GM12878 (cell line): ENCODE data around the gene SMARCD2. TPM values are rescaled to one million over a fixed set of nuclear protein-coding genes. Genes with fewer than 3 reads are reported as not detected.

Source experiments
- ATAC-seq: fragments of 200-7000 bp; cut with Tn5 transposase; 3 replicates; pipeline ENCODE4 v1.9.1; 2020; ENCODE audit warnings: mild to moderate bottlenecking, moderate library complexity
- BruUV-seq: library from RNA; stranded (reverse); fragments of 400-500 nt; replicated peaks from 2 replicates; lab custom pipeline; 2021; lab: Mats Ljungman, UMichigan
- CTCF ChIA-PET: fragments of 300-600 bp; sonication (Branson Sonifier 250); formaldehyde crosslinking; extraction: SDS; loops from one replicate; lab custom pipeline; 2021; ENCODE audit warnings: inconsistent platforms; lab: Yijun Ruan, JAX
- POLR2A ChIA-PET: fragments of 350-600 bp; formaldehyde crosslinking; extraction: SDS; loops from one replicate; lab custom pipeline; 2021; ENCODE audit warnings: inconsistent platforms; lab: Charles Lee
- RAD21 ChIA-PET: fragments of 300-600 bp; sonication (Branson Sonifier 250); formaldehyde crosslinking; loops from one replicate; lab custom pipeline; 2023; ENCODE audit warnings: antibody characterized with exemption; ENCODE audit not compliant: unreplicated experiment; lab: Charles Lee
- SMC1A ChIA-PET: fragments of 300-600 bp; sonication (Branson Sonifier 250); formaldehyde crosslinking; loops from one replicate; lab custom pipeline; 2023; ENCODE audit not compliant: unreplicated experiment, uncharacterized antibody; lab: Charles Lee
- DNase-seq: peaks from one replicate; pipeline ENCODE4 v3.0.0-alpha.2; 2011; ENCODE audit warnings: low read depth, low spot score
- FAIRE-seq: peaks from 3 replicates; lab custom pipeline; 2011; peaks lifted over from hg19 to GRCh38; lab: Jason Lieb, UNC
- H2AFZ ChIP-seq: 2 replicates; pipeline ENCODE4 v1.6.0; 2011; ENCODE audit warnings: low read depth, low read length, control low read depth; ENCODE audit not compliant: control insufficient read depth
- H3K27ac ChIP-seq: 2 replicates; pipeline ENCODE4 v1.5.1; 2011; ENCODE audit warnings: control low read depth; ENCODE audit not compliant: control insufficient read depth, insufficient read depth
- H3K27me3 ChIP-seq, 2 experiments: replicated peaks in 1 of 2; 2 replicates each; pipeline versions ENCODE4 v1.6.0 to v1.6.1; 2011; ENCODE audit warnings: low read length in 1 of 2; ENCODE audit not compliant: control insufficient read depth in 2 of 2, insufficient read depth in 2 of 2
- H3K36me3 ChIP-seq, 2 experiments: 2 replicates each; pipeline ENCODE4 v1.5.1; 2011; ENCODE audit warnings: low read length in 1 of 2; ENCODE audit not compliant: control insufficient read depth in 2 of 2, insufficient read depth in 2 of 2
- H3K4me1 ChIP-seq: 2 replicates; pipeline ENCODE4 v1.6.1; 2011; ENCODE audit warnings: mild to moderate bottlenecking, low read length, moderate library complexity, mixed read lengths; ENCODE audit not compliant: control insufficient read depth, insufficient read depth
- H3K4me2 ChIP-seq: 2 replicates; pipeline ENCODE4 v1.6.0; 2011; ENCODE audit warnings: control low read depth; ENCODE audit not compliant: control insufficient read depth, insufficient read depth
- H3K4me3 ChIP-seq: fragments of 200-600 bp; sonication (generic); 2 replicates; pipeline ENCODE4 v1.5.1; 2016
- H3K79me2 ChIP-seq: 2 replicates; pipeline ENCODE4 v1.6.0; 2011; ENCODE audit warnings: low read length; ENCODE audit not compliant: control insufficient read depth, insufficient read depth
- H3K9ac ChIP-seq: 2 replicates; pipeline ENCODE4 v1.8.0; 2011; ENCODE audit warnings: low read length, control low read depth, mixed read lengths; ENCODE audit not compliant: control insufficient read depth, insufficient read depth
- H3K9me3 ChIP-seq: replicated peaks from 3 replicates; pipeline ENCODE4 v1.5.1; 2011; ENCODE audit warnings: mild to moderate bottlenecking, low read length; ENCODE audit not compliant: control insufficient read depth, insufficient read depth
- H4K20me1 ChIP-seq: 2 replicates; pipeline ENCODE4 v1.6.0; 2011; ENCODE audit not compliant: control insufficient read depth, insufficient read depth
- ASH2L ChIP-seq: fragments of 300-600, 200-600 bp; sonication (generic); IDR thresholded peaks from 2 replicates; pipeline ENCODE4 v1.6.1; 2017; ENCODE audit warnings: low read depth, mild to moderate bottlenecking, borderline replicate concordance
- E4F1 ChIP-seq: fragments of 450-650 bp; IDR thresholded peaks from 2 replicates; pipeline ENCODE4 v1.6.1; 2018; ENCODE audit warnings: borderline replicate concordance, mild to moderate bottlenecking; ENCODE audit not compliant: partially characterized antibody
- FOXK2 ChIP-seq: fragments of 450-650 bp; IDR thresholded peaks from 2 replicates; pipeline ENCODE4 v1.6.1; 2017; ENCODE audit warnings: mild to moderate bottlenecking, moderate library complexity
- NR2C1 ChIP-seq: fragments of 450-650 bp; IDR thresholded peaks from 2 replicates; pipeline ENCODE4 v1.6.1; 2017; ENCODE audit warnings: antibody characterized with exemption, mild to moderate bottlenecking, moderate library complexity
- SMARCA5 ChIP-seq: fragments of 450-650 bp; IDR thresholded peaks from 2 replicates; pipeline ENCODE4 v1.6.1; 2017; ENCODE audit warnings: mild to moderate bottlenecking
- TAF1 ChIP-seq: IDR thresholded peaks from 2 replicates; pipeline ENCODE4 v1.6.1; 2011; ENCODE audit warnings: mild to moderate bottlenecking, low read depth, low read length, borderline replicate concordance
- TBL1XR1 ChIP-seq: IDR thresholded peaks from 2 replicates; pipeline ENCODE4 v1.6.1; 2012; ENCODE audit warnings: low read depth, low read length, improper control_type of control experiment
- USF1 ChIP-seq: IDR thresholded peaks from 2 replicates; pipeline ENCODE4 v1.6.1; 2011; ENCODE audit warnings: borderline replicate concordance, low read depth, mild to moderate bottlenecking, moderate library complexity, mixed read lengths, low read length; ENCODE audit not compliant: insufficient read depth; ENCODE audit errors: extremely low read length
- ZBED1 ChIP-seq: IDR thresholded peaks from 2 replicates; pipeline ENCODE4 v1.6.1; 2016; ENCODE audit warnings: borderline replicate concordance
- ZNF592 ChIP-seq: fragments of 450-650 bp; IDR thresholded peaks from 2 replicates; pipeline ENCODE4 v1.6.1; 2017; ENCODE audit warnings: mild to moderate bottlenecking, moderate library complexity
- ZNF687 ChIP-seq: fragments of 450-650 bp; IDR thresholded peaks from 2 replicates; pipeline ENCODE4 v1.6.1; 2017; ENCODE audit warnings: mild to moderate bottlenecking, moderate library complexity
- whole genome bisulfite sequencing: methylation state at CpG from one replicate; pipeline ENCODE4 v1.1.6; 2016; ENCODE audit warnings: low lambda C conversion rate; ENCODE audit not compliant: insufficient replicate concordance, insufficient coverage; ENCODE audit errors: missing lambda C conversion rate; 5-methylcytosine and 5-hydroxymethylcytosine counted together
- in situ Hi-C: fragments of 300-500 bp; cut with MboI; formaldehyde crosslinking; loops from 9 replicates; pipeline ENCODE4 v1.14.3; 2018; ENCODE audit warnings: mixed read lengths
- intact Hi-C: fragments of 100-400 bp; cut with micrococcal nuclease; formaldehyde crosslinking; loops from one replicate; pipeline ENCODE4 v1.14.2; 2022; ENCODE audit not compliant: unreplicated experiment
- polyA plus RNA-seq, 11 experiments: library from polyadenylated mRNA; depleted of rRNA in 4 of 11; unstranded in 6 of 11; stranded (reverse) in 5 of 11; fragments of >200 nt; fragmentation: Nextera tagmentation in 4 of 11; fragmentation: Illumina TruSeq in 1 of 11; extraction: Ambion mirVana in 4 of 11; extraction: Trizol in 1 of 11; gene quantifications; 1 replicate in 1 of 11; 2 replicates in 10 of 11; pipeline versions ENCODE4 v1.2.1 to v1.2.3, GENCODE V29; 2011 to 2016; ENCODE audit warnings: inconsistent platforms in 2 of 11, missing spikeins in 2 of 11, low read depth in 1 of 11
- total RNA-seq, 4 experiments: library from RNA; depleted of rRNA in 3 of 4; stranded (reverse); fragments of >200 nt in 3 of 4; fragmentation: Illumina TruSeq in 1 of 4; extraction: Trizol in 1 of 4; gene quantifications; 2 replicates each; pipeline versions ENCODE4 v1.2.1 to v1.2.3, GENCODE V29; 2013 to 2021

The SMARCD2 gene
- total and polyA plus RNA-seq, 10 of the 15 experiments (the other 5 are each of a cell fraction or from before 2014, with no cell fraction given) = 2.4 to 111 (median 63.6) TPM

GRCh38 chr17:63847525-63848249, 5.2 kb upstream of the SMARCD2 start:
- H3K27ac ChIP-seq = no peak overlapping the region
- FAIRE-seq (no peak), DNase-seq (no peak), ATAC-seq (no peak)
- H3K9me3 ChIP-seq = peaks cover 5% of the 10 kb centered on the region; the same call in 2 of the 3 replicates
- H3K4me1 ChIP-seq = peaks cover 12% of the 10 kb centered on the region
- H3K27me3 ChIP-seq = no peaks in the 10 kb centered on the region
- no peak overlapping the region for H3K9ac ChIP-seq
- ChIA-PET CTCF (interaction anchor here (1.0 to 7.0 kb wide), 4 partner anchors 13 to 35 kb away, joined by 3 to 51 read pairs (median 6); partner anchors contain the start of gene GH2), POLR2A (interaction anchor here (0.6 to 2.0 kb wide), 2 partner anchors 12 to 507 kb away, joined by 3 to 6 read pairs; no protein-coding TSS in a partner anchor), RAD21 (no interaction called here), SMC1A (no interaction called here)
- no TSS peak for BruUV-seq
- WGBS = 79% methylated on average over 3 of the region's 3 CpGs
- H3K4me3 ChIP-seq = no peak overlapping the region
- no peaks in the 10 kb centered on the region for H3K36me3 ChIP-seq
- H2AFZ ChIP-seq = no peak overlapping the region; the same call in 1 of the 2 replicates
- intact Hi-C loops (no loop called here), in situ Hi-C loops (loop anchor here (10.0 to 25.0 kb wide), 2 partner anchors 410 to 657 kb away; partner anchors contain the start of genes CEP95, CYB561 and DDX5)
- peaks cover 1% of the 10 kb centered on the region for H3K79me2 ChIP-seq
- no peaks in the 10 kb centered on the region for H4K20me1 ChIP-seq
- no peak overlapping the region for H3K4me2 ChIP-seq
- TF ChIP-seq TBL1XR1 (no peak), ZBED1 (no peak), ZNF592 (no peak), TAF1 (no peak), FOXK2 (no peak), ASH2L (no peak), USF1 (no peak), ZNF687 (no peak), SMARCA5 (no peak), E4F1 (no peak), NR2C1 (no peak)
